Gastroesophageal sphincter (tissue), 3 donors: ENCODE results near the gene ERMP1.

Experiments used
- CTCF ChIP-seq, 4 experiments: fragments of 200-600 bp in 2 of 4; fragments of 450-650 bp in 2 of 4; sonication (generic) in 1 of 4; IDR thresholded peaks; one replicate each; pipeline ENCODE4 v1.5.1; 2017 to 2019; ENCODE audit warnings: antibody characterized with exemption in 4 of 4, mild to moderate bottlenecking in 2 of 4, moderate library complexity in 2 of 4
- POLR2A ChIP-seq, 2 donors: fragments of 450-650 bp; IDR thresholded peaks; one replicate each; pipeline ENCODE4 v1.6.1; 2017; ENCODE audit warnings: antibody characterized with exemption in 2 of 2, mild to moderate bottlenecking in 2 of 2, moderate library complexity in 1 of 2
- POLR2AphosphoS5 ChIP-seq: sonication (generic); formaldehyde crosslinking; IDR thresholded peaks from one replicate; pipeline ENCODE4 v1.6.1; 2017; ENCODE audit warnings: antibody characterized with exemption

GRCh38 chr9:5871785-5872184 lies 38.9 kb upstream of the ERMP1 start:
- TF ChIP-seq POLR2A (IDR thresholded peaks at IDR 0.05) (no peak), CTCF (IDR thresholded peaks at IDR 0.05) (no peak), POLR2AphosphoS5 (no peak)
